ENCODE measurements around the gene KLF1. TPM values are rescaled to one million over a fixed set of nuclear protein-coding genes. Genes with fewer than 3 reads are reported as not detected.
"Not testable (repeated sequence)": the region's sequence is repeated elsewhere in the genome, so short reads cannot be mapped to it uniquely, and the experiment has no call there.

KLF1 gene
- total RNA-seq, 1 experiment from 2014 or later, result not detected

DNA sequence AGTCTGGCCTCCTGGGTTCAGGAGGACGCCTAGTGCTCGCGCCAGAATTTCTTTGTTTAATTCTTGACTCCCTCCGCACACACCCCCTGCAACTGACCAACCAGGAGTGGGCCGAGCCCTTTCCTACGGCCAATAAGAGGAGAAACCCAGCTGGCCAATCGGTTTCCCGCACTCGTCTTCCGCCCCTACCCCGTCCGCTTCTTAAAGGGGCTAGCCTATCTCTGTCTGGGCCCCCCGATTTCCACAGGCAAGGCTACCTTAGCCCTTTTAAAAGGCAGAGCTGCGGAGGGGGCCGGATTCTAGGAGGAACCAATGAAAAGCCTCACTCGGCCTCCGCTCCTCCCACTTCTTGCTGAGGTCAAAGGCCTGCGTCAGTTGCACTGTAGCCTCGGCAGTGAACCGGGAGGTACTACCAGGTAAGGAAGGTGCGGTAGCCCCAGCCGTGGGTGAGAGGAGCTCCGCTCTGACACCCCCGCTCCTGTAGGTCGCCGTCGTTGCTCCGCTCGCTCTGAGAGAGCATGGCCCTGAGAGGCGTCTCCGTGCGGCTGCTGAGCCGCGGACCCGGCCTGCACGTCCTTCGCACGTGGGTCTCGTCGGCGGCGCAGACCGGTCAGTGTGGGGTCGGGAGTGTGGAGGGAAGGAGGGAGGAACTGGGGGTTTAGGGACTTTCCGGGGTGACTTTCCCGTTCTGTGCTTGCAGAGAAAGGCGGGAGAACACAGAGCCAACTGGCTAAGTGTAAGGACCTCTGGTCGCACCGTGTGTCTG lies 4.0 kb upstream of the KLF1 start, which contains the start of gene GCDH (continued):
- peak; percentile 100 for TF ChIP-seq SP1 (IDR thresholded peaks at IDR 0.05; ENCODE audit: low read depth)
- no peak for TF ChIP-seq TCF7L2 (IDR thresholded peaks at IDR 0.05; ENCODE audit: borderline replicate concordance, extremely low read depth, insufficient read depth, insufficient read length)

DNA sequence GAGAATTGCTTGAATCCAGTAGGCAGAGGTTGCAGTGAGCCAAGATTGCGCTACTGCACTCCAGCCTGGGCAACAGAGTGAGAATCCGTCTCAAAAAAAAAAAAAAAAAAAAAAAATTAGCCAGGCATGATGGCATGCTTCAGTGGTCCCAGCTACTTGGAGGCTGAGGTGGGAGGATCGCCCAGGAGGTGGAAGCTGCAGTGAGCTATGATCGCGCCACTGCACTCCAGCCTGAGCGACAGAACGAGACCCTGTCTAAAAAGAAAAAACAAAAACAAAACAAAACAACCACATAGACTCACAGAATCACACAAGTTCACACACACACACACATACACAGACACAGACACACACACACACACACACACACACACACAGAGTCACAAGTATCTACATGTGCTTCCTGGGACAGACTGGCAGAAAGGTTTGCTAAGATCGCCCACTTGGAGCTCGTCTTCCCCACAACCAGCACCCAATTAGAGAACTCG lies 3.3 kb upstream of the KLF1 start:
- RAD21 ChIA-PET (ENCODE audit: low non-redundant PET in 1 of 2, low total read pairs in 2 of 2, uncharacterized antibody in 2 of 2, unreplicated experiment in 2 of 2), result interaction anchor here in 1 of 2 experiments (0.9 kb wide), 1 partner anchor 20 kb away, joined by 5 read pairs; no protein-coding TSS in a partner anchor

DNA sequence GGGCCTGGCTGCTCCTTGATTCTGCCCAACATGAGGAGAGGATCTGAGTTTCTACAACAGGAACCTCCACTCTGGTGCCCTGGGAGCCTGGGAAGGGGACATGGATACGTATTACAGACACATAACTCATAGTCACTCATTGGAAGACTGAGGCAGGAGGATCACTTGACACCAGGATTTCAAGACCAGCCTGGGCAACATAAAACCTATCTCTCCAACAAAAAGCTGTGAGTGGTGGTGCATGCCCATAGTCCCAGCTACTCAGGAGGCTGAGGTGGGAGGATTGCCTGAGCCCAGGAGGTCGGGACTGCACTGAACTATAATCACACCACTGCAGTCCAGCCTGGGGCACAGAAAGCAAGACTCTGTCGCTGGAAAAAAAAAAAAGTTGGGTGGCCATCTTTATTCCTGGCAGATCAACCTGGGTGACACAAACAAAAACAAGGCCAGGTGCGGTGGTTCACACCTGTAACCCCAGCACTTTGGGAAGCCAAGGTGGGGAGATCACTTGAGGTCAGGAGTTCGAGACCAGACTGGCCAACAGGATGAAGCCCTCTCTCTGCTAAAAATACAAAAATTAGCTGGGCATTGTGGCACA lies 1.1 kb upstream of the KLF1 start:
- POLR2A ChIA-PET, result no interaction called here

More for the DNA sequence above, 3.3 kb upstream of the KLF1 start:
- peaks cover 8 to 17% of the 10 kb centered on the region in 2 experiments; a peak in 3 of 4 replicates for H3K4me1 ChIP-seq (ENCODE audit: control insufficient read depth in 1 of 2, insufficient read depth in 2 of 2, low read length in 2 of 2)
- H3K4me2 ChIP-seq (ENCODE audit: low read length), result peak overlapping the region; percentile 89
- not testable (repeated sequence) for H3K9me3 ChIP-seq (ENCODE audit: control insufficient read depth in 1 of 2, insufficient read depth in 1 of 2, low read depth in 1 of 2, low read length in 2 of 2); H3K9me2 ChIP-seq (ENCODE audit: insufficient read depth); H3K27ac ChIP-seq (ENCODE audit: low read depth, low read length); H3K27me3 ChIP-seq (ENCODE audit: insufficient read depth, low read length); DNase-seq (ENCODE audit: low read depth, low spot score); H3K36me3 ChIP-seq (ENCODE audit: control insufficient read depth in 1 of 2, insufficient read depth in 2 of 2, low read length in 2 of 2); H3K79me2 ChIP-seq (ENCODE audit: insufficient read depth, low read length); BruUV-seq (replicated peaks); ATAC-seq; H2AFZ ChIP-seq (ENCODE audit: low read depth, low read length, poor library complexity, severe bottlenecking); H4K20me1 ChIP-seq (ENCODE audit: insufficient read depth)
- intact Hi-C loops (cut with micrococcal nuclease), result loop anchor here (2.0 kb wide), 1 partner anchor 48 kb away; the partner anchor contains the start of gene CALR
- POLR2A ChIA-PET, result interaction anchor here (0.9 to 1.7 kb wide), 5 partner anchors 9 to 17 kb away, joined by 3 to 14 read pairs (median 4); partner anchors contain the start of gene DNASE2
- H3K9ac ChIP-seq (ENCODE audit: low read length), result peak overlapping the region; percentile 30; the same call in 1 of the 2 replicates
- CTCF ChIA-PET, result interaction anchor here (1.0 to 1.1 kb wide), 5 partner anchors 8 to 133 kb away, joined by 3 to 6 read pairs (median 4); no protein-coding TSS in a partner anchor
- H3K4me3 ChIP-seq (replicated peaks in 1 of 2; ENCODE audit: low read depth in 1 of 2, low read length in 2 of 2), result peak overlapping the region; percentile 80 to 95

More for the DNA sequence above, 1.1 kb upstream of the KLF1 start:
- DNase-seq (ENCODE audit: low read depth, low spot score) (no peak), ATAC-seq (no peak)
- no peak overlapping the region for H3K4me3 ChIP-seq (replicated peaks in 1 of 2; ENCODE audit: low read depth in 1 of 2, low read length in 2 of 2)
- no peak overlapping the region for H2AFZ ChIP-seq (ENCODE audit: low read depth, low read length, poor library complexity, severe bottlenecking)
- peaks cover 8 to 17% of the 10 kb centered on the region in 2 experiments; a peak in 3 of 4 replicates for H3K4me1 ChIP-seq (ENCODE audit: control insufficient read depth in 1 of 2, insufficient read depth in 2 of 2, low read length in 2 of 2)
- H3K27ac ChIP-seq (ENCODE audit: low read depth, low read length), result no peak overlapping the region
- intact Hi-C loops (cut with micrococcal nuclease), result no loop called here
- H3K9ac ChIP-seq (ENCODE audit: low read length), result no peak overlapping the region
- CTCF ChIA-PET, result no interaction called here
- RAD21 ChIA-PET (ENCODE audit: low non-redundant PET in 1 of 2, low total read pairs in 2 of 2, uncharacterized antibody in 2 of 2, unreplicated experiment in 2 of 2), result no interaction called here
- no peaks in the 10 kb centered on the region for H3K9me2 ChIP-seq (ENCODE audit: insufficient read depth)
- no peaks in the 10 kb centered on the region for H4K20me1 ChIP-seq (ENCODE audit: insufficient read depth)
- H3K36me3 ChIP-seq (ENCODE audit: control insufficient read depth in 1 of 2, insufficient read depth in 2 of 2, low read length in 2 of 2), result peaks cover 0 to under 1% of the 10 kb centered on the region in 2 experiments; a peak in 1 of 4 replicates
- TF ChIP-seq TCF7L2 (IDR thresholded peaks at IDR 0.05; ENCODE audit: borderline replicate concordance, extremely low read depth, insufficient read depth, insufficient read length) (no peak), POLR2AphosphoS5 (IDR thresholded peaks at IDR 0.05; ENCODE audit: low read depth, low read length) (no peak), MAX (IDR thresholded peaks at IDR 0.05) (no peak), ELF1 (IDR thresholded peaks at IDR 0.05; ENCODE audit: borderline replicate concordance, low read depth) (no peak), SRF (IDR thresholded peaks at IDR 0.05; ENCODE audit: low read depth) (no peak), EZH2 (IDR thresholded peaks at IDR 0.05) (no peak), CTCF (IDR thresholded peaks at IDR 0.05 in 2 of 3, conservative IDR thresholded peaks at IDR 0.05 in 1 of 3; ENCODE audit: borderline replicate concordance in 1 of 3, insufficient read depth in 1 of 3, low read depth in 2 of 3, low read length in 2 of 3) (no peak), EGR1 (IDR thresholded peaks at IDR 0.05; ENCODE audit: low read depth) (no peak), EZH2phosphoT487 (IDR thresholded peaks at IDR 0.05; ENCODE audit: borderline replicate concordance) (no peak)
- H3K27me3 ChIP-seq (ENCODE audit: insufficient read depth, low read length), result no peaks in the 10 kb centered on the region
- peaks cover 0 to 14% of the 10 kb centered on the region in 2 experiments; a peak in 2 of 4 replicates for H3K9me3 ChIP-seq (ENCODE audit: control insufficient read depth in 1 of 2, insufficient read depth in 1 of 2, low read depth in 1 of 2, low read length in 2 of 2)
- no TSS peak for BruUV-seq (replicated peaks)
- peaks cover 9% of the 10 kb centered on the region; the same call in 1 of the 2 replicates for H3K79me2 ChIP-seq (ENCODE audit: insufficient read depth, low read length)
- H3K4me2 ChIP-seq (ENCODE audit: low read length), result no peak overlapping the region
